B cell (primary cell): ENCODE results near the gene GCNT3. TPM values are rescaled to one million over a fixed set of nuclear protein-coding genes. Genes with fewer than 3 reads are reported as not detected.
"Not testable (repeated sequence)": the region's sequence is repeated elsewhere in the genome, so short reads cannot be mapped to it uniquely, and the experiment has no call there.

Experiments
- ATAC-seq: fragments of 200-7000 bp; cut with Tn5 transposase; one replicate; pipeline ENCODE4 v1.10.0; 2021; ENCODE audit warnings: low read depth, mild to moderate bottlenecking, moderate number of reproducible peaks, moderate library complexity
- CTCF ChIA-PET: fragments of 350-600 bp; sonication (Branson Sonifier 250); formaldehyde crosslinking; loops from one replicate; lab custom pipeline; 2021; ENCODE audit warnings: antibody characterized with exemption, inconsistent platforms; lab: Charles Lee
- POLR2A ChIA-PET: fragments of 350-600 bp; sonication (Branson Sonifier 250); formaldehyde crosslinking; loops from one replicate; lab custom pipeline; 2021; ENCODE audit warnings: antibody characterized with exemption; lab: Charles Lee
- DNase-seq: peaks from one replicate; pipeline ENCODE4 v3.0.0; 2013
- H2AFZ ChIP-seq: 2 replicates; pipeline ENCODE4 v1.6.1; 2012; ENCODE audit warnings: mild to moderate bottlenecking, low read depth, low read length; ENCODE audit not compliant: insufficient read depth, poor library complexity, severe bottlenecking
- H3K27ac ChIP-seq, 2 donors: 1 replicate in 1 of 2; 2 replicates in 1 of 2; pipeline ENCODE4 v1.5.1; 2012 to 2013; ENCODE audit warnings: low read length in 2 of 2, mild to moderate bottlenecking in 2 of 2, moderate library complexity in 1 of 2
- H3K27me3 ChIP-seq, 4 experiments: fragments of 200-600 bp in 1 of 4; sonication (generic) in 1 of 4; replicated peaks in 1 of 4; 1 replicate in 2 of 4; 2 replicates in 2 of 4; pipeline versions ENCODE4 v1.6.1 to v1.7.0; 2013 to 2016; ENCODE audit warnings: low read length in 3 of 4, mild to moderate bottlenecking in 2 of 4, mixed read lengths in 1 of 4, moderate library complexity in 1 of 4; ENCODE audit not compliant: insufficient read depth in 4 of 4, control insufficient read depth in 3 of 4; ENCODE audit errors: control extremely low read depth in 1 of 4
- H3K36me3 ChIP-seq, 2 experiments: replicated peaks in 1 of 2; 1 replicate in 1 of 2; 2 replicates in 1 of 2; pipeline versions ENCODE4 v1.6.1 to v1.7.1; 2013; ENCODE audit warnings: low read length in 1 of 2; ENCODE audit not compliant: insufficient read depth in 2 of 2, control insufficient read depth in 1 of 2; ENCODE audit errors: control extremely low read depth in 1 of 2, extremely low read depth in 1 of 2
- H3K4me1 ChIP-seq, 2 donors: fragments of 200-600 bp in 1 of 2; sonication (generic) in 1 of 2; 1 replicate in 1 of 2; 2 replicates in 1 of 2; pipeline versions ENCODE4 v1.5.1 to v1.6.1; 2013 to 2017; ENCODE audit warnings: low read length in 2 of 2; ENCODE audit not compliant: control insufficient read depth in 2 of 2, insufficient read depth in 2 of 2
- H3K4me2 ChIP-seq: replicated peaks from 2 replicates; pipeline ENCODE3; 2012; ENCODE audit warnings: mild to moderate bottlenecking, low read depth, low read length; ENCODE audit not compliant: poor library complexity, severe bottlenecking
- H3K4me3 ChIP-seq, 5 experiments: fragments of 200-600 bp in 1 of 5; sonication (generic) in 1 of 5; 1 replicate in 3 of 5; 2 replicates in 2 of 5; pipeline versions ENCODE4 v1.5.1 to v1.7.0; 2011 to 2016; ENCODE audit warnings: low read length in 4 of 5, mild to moderate bottlenecking in 4 of 5, low read depth in 2 of 5, control low read depth in 1 of 5, moderate library complexity in 1 of 5; ENCODE audit not compliant: insufficient read depth in 1 of 5; ENCODE audit errors: control extremely low read depth in 1 of 5, extremely low read depth in 1 of 5
- H3K79me2 ChIP-seq: fragments of 200-600 bp; sonication (generic); one replicate; pipeline ENCODE4 v1.6.0; 2016; ENCODE audit warnings: low read length; ENCODE audit not compliant: control insufficient read depth, insufficient read depth
- H3K9ac ChIP-seq: fragments of 200-600 bp; sonication (generic); 2 replicates; pipeline ENCODE4 v1.6.1; 2017; ENCODE audit warnings: mild to moderate bottlenecking, low read length, moderate library complexity
- H3K9me3 ChIP-seq, 3 donors: one replicate each; pipeline versions ENCODE4 v1.6.1 to v1.7.1; 2013; ENCODE audit warnings: low read length in 2 of 3; ENCODE audit not compliant: control insufficient read depth in 2 of 3, insufficient read depth in 1 of 3; ENCODE audit errors: control extremely low read depth in 1 of 3
- H4K20me1 ChIP-seq: 2 replicates; pipeline ENCODE4 v1.6.0; 2012; ENCODE audit warnings: mild to moderate bottlenecking, low read length; ENCODE audit not compliant: insufficient read depth, control insufficient read depth, poor library complexity, severe bottlenecking
- H3K27ac Mint-ChIP-seq: one replicate; pipeline ENCODE4 v1.8.0; 2021; ENCODE audit warnings: mixed read lengths
- H3K27me3 Mint-ChIP-seq: one replicate; pipeline ENCODE4 v1.8.0; 2021; ENCODE audit warnings: mixed read lengths
- H3K4me1 Mint-ChIP-seq: one replicate; pipeline ENCODE4 v1.8.0; 2021; ENCODE audit warnings: mixed read lengths
- H3K4me3 Mint-ChIP-seq: one replicate; pipeline ENCODE4 v1.8.0; 2021; ENCODE audit warnings: mixed read lengths
- H3K9me3 Mint-ChIP-seq: one replicate; pipeline ENCODE4 v1.8.0; 2022; ENCODE audit warnings: mixed read lengths; ENCODE audit not compliant: insufficient read depth
- EZH2 ChIP-seq: IDR thresholded peaks from 2 replicates; pipeline ENCODE4 v1.6.1; 2012; ENCODE audit warnings: borderline replicate concordance, low read depth, mild to moderate bottlenecking, moderate library complexity, low read length; ENCODE audit not compliant: insufficient read depth, poor library complexity, severe bottlenecking
- WGBS: methylation state at CpG from one replicate; pipeline ENCODE4 v1.1.5; 2013; ENCODE audit warnings: missing lambda C conversion rate; ENCODE audit not compliant: insufficient coverage; 5-methylcytosine and 5-hydroxymethylcytosine counted together
- intact Hi-C: fragments of 100-400 bp; cut with micrococcal nuclease; formaldehyde crosslinking; loops from one replicate; pipeline ENCODE4 v1.10.0; 2022
- polyA plus RNA-seq: library from polyadenylated mRNA; depleted of rRNA; stranded (reverse); fragments of >200 nt; gene quantifications from 2 replicates; pipeline ENCODE4 v1.2.3, GENCODE V29; 2012
- total RNA-seq, 2 donors: library from RNA; stranded (reverse); fragments of 120-200 nt in 1 of 2; gene quantifications; 1 replicate in 1 of 2; 2 replicates in 1 of 2; pipeline versions ENCODE4 v1.2.3 to v1.2.4, GENCODE V29; 2013 to 2022
- TF ChIP-seq, protein P1 (sequence below): fragments of 200-600 bp; IDR thresholded peaks from one replicate; pipeline ENCODE4 v1.8.0; 2022; ENCODE audit warnings: antibody characterized with exemption, mild to moderate bottlenecking

The GCNT3 gene
- total and polyA plus RNA-seq, 2 donors (not counting 1 experiment from before 2014, with no cell fraction given) = not detected

DNA sequence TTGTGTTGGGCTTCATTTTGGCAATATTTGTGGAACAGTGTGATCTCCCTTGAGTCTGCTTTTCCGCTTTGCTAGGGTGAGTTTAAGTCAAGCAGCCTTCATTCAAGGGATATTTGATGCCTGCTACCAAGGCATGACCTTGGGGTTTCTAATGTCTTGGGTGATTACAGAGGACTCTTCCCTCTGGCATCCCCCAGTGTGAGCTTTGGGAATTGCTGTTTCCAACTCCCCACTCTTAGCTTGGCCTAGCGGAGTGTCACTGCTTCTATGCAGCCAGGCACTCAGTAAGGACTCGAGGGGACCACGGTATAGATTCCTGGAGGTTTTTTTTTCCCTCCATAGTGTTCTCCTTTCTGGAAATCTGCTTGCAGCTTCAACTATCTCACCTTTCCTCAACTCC, 21.1 kb downstream of the GCNT3 start:
- H3K36me3 ChIP-seq = peaks cover under 1 to 5% of the 10 kb centered on the region in 2 experiments
- H2AFZ ChIP-seq = no peak overlapping the region
- no peak overlapping the region for H3K27ac ChIP-seq
- POLR2A ChIA-PET = no interaction called here
- no peak overlapping the region for H3K4me2 ChIP-seq
- no peak for DNase-seq
- no peaks in the 10 kb centered on the region for H3K4me1 ChIP-seq
- H3K27me3 ChIP-seq = no peaks in the 10 kb centered on the region
- no peak for TF ChIP-seq EZH2
- TF ChIP-seq, protein P1, sequence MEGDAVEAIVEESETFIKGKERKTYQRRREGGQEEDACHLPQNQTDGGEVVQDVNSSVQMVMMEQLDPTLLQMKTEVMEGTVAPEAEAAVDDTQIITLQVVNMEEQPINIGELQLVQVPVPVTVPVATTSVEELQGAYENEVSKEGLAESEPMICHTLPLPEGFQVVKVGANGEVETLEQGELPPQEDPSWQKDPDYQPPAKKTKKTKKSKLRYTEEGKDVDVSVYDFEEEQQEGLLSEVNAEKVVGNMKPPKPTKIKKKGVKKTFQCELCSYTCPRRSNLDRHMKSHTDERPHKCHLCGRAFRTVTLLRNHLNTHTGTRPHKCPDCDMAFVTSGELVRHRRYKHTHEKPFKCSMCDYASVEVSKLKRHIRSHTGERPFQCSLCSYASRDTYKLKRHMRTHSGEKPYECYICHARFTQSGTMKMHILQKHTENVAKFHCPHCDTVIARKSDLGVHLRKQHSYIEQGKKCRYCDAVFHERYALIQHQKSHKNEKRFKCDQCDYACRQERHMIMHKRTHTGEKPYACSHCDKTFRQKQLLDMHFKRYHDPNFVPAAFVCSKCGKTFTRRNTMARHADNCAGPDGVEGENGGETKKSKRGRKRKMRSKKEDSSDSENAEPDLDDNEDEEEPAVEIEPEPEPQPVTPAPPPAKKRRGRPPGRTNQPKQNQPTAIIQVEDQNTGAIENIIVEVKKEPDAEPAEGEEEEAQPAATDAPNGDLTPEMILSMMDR = no peak
- Mint-ChIP-seq H3K9me3 (no peaks in the 10 kb centered on the region), H3K27ac (no peak overlapping the region), H3K4me3 (no peak overlapping the region), H3K4me1 (peaks cover 1% of the 10 kb centered on the region), H3K27me3 (no peaks in the 10 kb centered on the region)
- WGBS = 86% methylated on average over 3 of the region's 4 CpGs
- H3K4me3 ChIP-seq = no peak overlapping the region
- H3K79me2 ChIP-seq = no peaks in the 10 kb centered on the region
- no peaks in the 10 kb centered on the region for H3K9me3 ChIP-seq
- no peak overlapping the region for H3K9ac ChIP-seq
- intact Hi-C loops = no loop called here
- no peaks in the 10 kb centered on the region for H4K20me1 ChIP-seq
- CTCF ChIA-PET = no interaction called here
- no peak for ATAC-seq

DNA sequence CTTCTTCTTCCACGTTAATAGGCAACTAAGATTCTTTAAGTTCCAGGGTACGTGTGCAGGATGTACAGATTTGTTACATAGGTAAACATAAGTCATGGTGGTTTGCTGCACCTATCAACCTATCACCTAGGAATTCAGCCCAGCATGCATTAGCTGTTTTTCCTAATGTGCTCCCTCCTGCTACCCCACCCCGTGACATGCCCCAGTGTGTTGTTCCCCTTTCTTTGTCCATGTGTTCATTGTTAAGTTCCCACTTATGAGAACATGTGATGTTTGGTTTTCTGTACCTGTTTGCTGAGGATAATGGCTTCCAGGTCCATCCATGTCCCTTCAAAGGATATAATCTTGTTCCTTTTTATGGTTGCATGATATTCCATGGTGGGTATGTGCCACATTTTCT, 24.6 kb downstream of the GCNT3 start:
- no peaks in the 10 kb centered on the region for H3K9me3 Mint-ChIP-seq
- Histone ChIP-seq H3K4me3 (no peak overlapping the region), H3K79me2 (no peaks in the 10 kb centered on the region), H3K36me3 (peaks cover 13 to 20% of the 10 kb centered on the region in 2 experiments), H3K27ac (no peak overlapping the region), H3K9me3 (no peaks in the 10 kb centered on the region), H2AFZ (no peak overlapping the region), H3K4me1 (no peaks in the 10 kb centered on the region), H3K9ac (no peak overlapping the region), H3K4me2 (no peak overlapping the region), H4K20me1 (no peaks in the 10 kb centered on the region), H3K27me3 (no peaks in the 10 kb centered on the region)
- no peak for TF ChIP-seq EZH2
- TF ChIP-seq, protein P1 = no peak
- no peaks in the 10 kb centered on the region for H3K27me3 Mint-ChIP-seq
- ATAC-seq = no peak
- intact Hi-C loops = no loop called here
- H3K4me1 Mint-ChIP-seq = no peaks in the 10 kb centered on the region
- 100% methylated on average over 1 of the region's 3 CpGs for whole genome bisulfite sequencing
- H3K4me3 Mint-ChIP-seq = no peak overlapping the region
- POLR2A ChIA-PET = no interaction called here
- no peak for DNase-seq
- no peak overlapping the region for H3K27ac Mint-ChIP-seq
- CTCF ChIA-PET = interaction anchor here (0.6 to 1.9 kb wide), 2 partner anchors 24 to 44 kb away, joined by 3 to 4 read pairs; partner anchors contain the start of gene GCNT3

DNA sequence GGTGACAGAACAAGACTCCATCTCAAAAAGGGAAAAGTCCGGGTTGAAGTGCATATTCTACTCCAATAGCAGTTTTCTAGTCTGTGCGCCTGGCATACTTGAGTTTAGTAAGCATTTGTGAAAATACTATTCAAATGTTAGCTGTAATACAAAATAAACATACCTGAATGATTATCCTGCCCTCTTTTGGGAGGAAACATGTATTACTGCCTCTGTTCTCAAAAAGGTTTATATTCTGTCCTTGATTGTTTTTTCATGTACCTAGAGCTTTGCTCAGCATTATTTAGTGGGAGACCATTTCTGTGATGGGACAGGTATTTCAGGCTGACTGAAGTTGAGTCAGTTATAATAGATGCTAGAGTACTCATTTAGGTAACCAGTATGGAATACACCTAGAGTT, 25.9 kb downstream of the GCNT3 start:
- H3K4me3 Mint-ChIP-seq, H3K27me3 ChIP-seq, H3K27ac Mint-ChIP-seq, CTCF ChIA-PET, H3K9me3 Mint-ChIP-seq, H4K20me1 ChIP-seq, H3K4me2 ChIP-seq, H3K9me3 ChIP-seq, H3K27ac ChIP-seq, H3K4me3 ChIP-seq, H3K9ac ChIP-seq, ATAC-seq, DNase-seq, H3K4me1 ChIP-seq, H3K79me2 ChIP-seq, H3K4me1 Mint-ChIP-seq, H3K27me3 Mint-ChIP-seq, H2AFZ ChIP-seq, POLR2A ChIA-PET, intact Hi-C loops: not testable (repeated sequence)
- H3K36me3 ChIP-seq = peaks cover 18 to 28% of the 10 kb centered on the region in 2 experiments
- WGBS = no CpG with 5 or more reads among the region's 2 CpGs
